Femur (tissue), 1 donor: ENCODE data around the gene MGLL.

ENCODE experiments used
- DNase-seq: peaks from one replicate; pipeline ENCODE4 v3.0.0-alpha.2; 2017

The MGLL gene

DNA sequence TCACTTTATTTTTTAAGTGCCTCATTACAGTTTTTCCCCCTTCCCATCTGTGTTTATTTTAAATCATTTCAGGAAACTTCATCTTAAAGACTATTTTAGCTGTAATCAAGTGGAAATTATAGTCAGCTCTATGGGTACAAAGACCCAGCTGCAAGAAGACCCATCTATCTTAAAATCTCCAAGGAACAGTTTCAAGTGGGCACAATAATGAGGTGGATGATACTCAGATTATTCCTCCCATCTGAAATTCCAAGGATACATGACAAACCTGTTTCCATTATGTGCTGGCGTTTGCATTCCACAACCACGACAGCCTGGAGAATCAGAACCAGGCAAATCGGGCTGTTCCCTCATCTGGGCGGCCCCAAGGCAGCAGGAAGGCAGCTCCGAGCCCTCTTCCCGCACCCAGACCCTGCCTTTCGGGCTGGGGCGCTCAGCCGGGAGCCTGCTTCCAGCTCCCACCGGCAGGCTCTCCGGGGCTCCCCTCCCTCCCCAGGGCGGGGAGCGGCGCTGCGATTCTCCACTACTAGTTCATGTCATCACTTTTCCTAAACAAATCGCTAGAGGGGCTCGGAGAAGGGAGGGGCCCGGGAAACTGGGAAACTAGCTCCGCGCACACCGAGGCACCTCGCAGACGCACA is at the start of gene MGLL:
Gene MGLL (minus strand): TSS at position 475 of the 641 bp plus-strand sequence. CDS start 197 bp downstream, at position 278.
- DNase-seq, result no peak

DNA sequence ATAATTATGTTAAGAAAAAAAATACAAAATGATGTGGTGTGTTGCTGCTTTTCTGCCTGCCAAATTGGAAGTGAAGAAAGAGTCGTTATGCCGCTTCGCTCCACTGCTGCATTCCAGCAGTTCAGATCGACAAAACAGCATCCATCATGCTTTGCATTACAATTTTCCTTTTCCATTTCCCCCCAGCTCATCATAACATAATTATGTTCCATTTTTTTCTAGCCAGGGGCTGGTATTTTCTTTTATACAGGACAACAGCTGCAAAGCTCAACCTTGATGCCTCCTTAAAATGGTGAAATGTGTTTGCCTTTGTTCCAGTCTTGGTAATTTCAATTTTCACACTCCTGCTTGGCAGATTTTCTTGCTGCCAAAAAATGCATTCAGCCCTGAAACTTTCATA is 47.8 kb upstream of the MGLL start:
- DNase-seq, result no peak

DNA sequence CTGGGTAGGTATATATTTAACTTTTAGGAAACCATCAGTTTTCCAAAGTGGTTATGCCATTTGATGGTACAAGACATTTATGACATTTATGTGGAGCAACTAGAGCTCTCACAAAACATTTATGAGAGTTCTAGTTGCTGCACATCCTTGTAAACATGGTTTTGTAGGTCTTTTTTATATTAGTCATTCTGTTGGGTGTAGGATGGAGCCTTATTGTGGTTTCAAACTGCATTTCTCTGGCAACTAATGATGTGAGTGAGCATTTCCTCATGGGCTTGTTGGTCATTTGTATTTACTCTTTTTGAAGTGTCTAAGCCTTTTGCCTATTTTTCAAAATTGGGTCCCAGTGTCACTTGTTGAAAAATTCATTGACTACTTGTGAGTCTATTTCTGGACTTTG is 45.7 kb upstream of the MGLL start:
- no peak for DNase-seq

DNA sequence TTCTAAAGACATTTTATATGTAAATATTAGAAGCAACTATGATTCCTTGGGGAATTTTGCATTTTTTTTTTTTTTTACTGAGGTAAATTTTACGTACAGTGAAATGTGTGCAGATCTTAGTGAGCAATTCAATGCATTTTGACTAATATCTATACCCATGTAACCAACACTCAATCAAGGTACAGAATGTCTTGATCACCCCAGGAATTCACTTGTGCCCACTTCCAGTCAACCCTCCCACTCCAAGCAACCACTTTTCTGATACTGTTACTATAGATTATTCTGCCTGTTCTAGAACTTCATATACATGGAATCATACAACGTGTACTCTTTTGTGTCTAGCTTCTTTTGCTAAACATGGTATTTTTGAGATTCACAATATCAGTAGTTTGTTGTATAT is 45.1 kb upstream of the MGLL start:
- no peak for DNase-seq

DNA sequence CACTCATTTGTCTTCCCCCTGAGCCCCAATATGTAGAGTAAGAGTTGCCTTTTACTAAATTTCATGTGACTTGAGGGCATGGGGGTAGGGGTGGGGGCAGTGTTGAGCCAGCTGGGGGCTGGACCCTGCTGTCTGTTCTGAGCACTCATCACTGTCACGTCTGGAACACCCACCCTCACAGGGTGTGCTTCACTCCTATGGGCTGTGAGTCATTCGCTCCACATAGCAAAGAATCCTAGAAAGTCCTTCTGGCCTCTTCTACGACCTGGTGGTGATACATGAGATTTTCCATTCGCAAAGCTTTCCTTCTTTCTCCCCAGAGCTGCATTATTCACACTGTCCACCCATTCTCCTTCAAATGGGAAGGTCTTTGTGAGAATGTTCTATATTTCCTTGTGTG is 43.6 kb upstream of the MGLL start:
- DNase-seq, result no peak

DNA sequence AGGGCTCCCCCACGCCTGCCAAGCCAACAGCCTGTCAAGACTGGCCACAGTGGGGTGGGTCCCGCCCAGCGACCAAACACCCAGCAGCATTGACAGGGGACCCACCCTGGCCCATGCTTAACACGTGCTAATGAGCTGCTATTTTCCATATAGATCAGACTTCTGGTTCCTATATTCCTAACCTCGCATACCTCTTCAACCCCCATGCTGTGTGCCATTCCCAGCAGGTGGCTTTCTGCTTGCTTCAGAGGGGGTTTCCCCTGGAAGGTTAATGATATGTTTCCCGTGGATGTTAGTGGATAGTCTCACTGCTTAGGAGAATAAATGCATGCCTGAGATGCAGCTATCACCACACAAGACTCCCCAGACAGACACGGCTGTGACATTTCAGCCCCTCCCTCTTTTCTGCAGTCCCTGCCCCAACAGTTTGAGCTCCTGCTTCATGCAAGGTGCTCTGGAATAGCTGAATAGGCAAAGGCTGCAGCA is 37.9 kb upstream of the MGLL start:
- DNase-seq, result no peak

DNA sequence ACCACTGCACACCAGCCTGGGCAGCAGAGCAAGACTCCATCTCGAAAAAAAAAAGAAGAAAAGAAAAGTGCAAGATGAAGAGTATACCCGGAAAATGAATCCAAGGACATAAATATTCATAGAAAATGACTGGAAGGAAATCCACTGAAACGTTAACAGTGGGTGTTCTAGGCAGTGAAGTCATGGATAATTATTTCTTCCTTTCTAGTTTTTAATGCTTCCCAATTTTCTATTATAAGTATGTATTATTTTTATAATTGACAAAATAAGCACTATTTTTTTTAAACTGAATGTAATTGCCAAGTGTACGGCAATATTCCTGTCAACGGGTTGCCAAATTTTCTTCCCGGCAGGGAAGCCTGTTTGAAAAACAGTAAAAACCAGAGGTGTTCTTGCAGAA is 37.4 kb upstream of the MGLL start:
- DNase-seq, result no peak

DNA sequence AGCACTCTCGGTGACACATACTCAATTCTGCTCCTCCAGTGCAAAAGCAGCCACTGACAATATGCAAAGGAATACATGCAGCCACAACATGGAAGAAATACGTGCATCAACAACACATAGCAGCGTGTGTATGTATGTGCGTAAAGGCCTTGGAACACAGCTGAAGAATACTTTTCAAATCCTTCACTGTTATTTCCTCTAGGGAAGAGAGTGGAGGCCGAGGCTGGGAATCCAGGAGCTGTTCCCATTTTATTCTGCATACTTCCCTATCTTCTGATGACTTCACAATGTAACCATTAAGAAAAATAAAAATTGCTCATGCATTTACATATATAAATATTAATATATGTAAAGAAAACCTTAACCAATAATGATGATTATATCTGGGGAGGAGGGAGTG is 36.6 kb upstream of the MGLL start:
- DNase-seq, result no peak

DNA sequence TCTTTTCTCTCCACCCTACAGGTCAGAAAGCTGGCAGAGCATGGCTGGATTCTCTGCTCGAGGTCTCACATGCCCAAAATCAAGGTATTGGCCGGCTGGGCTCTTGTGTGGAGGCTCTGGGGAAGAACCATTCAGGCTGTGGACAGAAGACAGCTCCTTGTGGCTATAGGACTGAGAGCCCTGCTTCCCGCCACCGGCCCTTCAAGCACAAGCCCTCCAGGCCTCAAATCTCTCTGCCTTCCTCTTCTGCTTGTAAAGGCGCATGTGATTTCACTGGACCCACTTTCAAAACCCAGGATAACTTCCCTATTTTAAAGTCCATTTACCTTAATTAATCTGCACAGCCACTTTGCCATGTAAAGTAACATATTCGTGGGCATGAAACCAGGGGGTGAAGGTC is 36.2 kb upstream of the MGLL start:
- DNase-seq, result no peak

DNA sequence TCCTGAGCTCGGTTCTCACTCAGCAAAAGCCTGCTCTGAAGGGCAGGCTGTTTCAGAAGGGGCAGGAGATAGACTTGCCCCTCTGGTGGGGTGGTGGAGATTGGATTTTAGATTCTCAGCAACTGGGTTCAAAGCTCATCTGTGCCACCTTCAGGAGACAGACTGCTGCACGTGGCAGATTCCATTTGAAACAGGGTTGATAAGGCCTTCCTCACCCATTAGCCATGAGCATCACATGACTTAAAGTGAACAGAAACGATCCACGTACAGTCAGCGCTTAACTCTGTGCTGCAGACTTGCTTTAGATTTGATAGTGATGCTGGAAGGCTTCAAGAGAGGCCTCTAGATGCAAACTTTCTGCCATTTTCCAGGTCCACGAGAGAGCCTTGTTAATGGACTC is 35.0 kb upstream of the MGLL start:
- DNase-seq, result no peak

DNA sequence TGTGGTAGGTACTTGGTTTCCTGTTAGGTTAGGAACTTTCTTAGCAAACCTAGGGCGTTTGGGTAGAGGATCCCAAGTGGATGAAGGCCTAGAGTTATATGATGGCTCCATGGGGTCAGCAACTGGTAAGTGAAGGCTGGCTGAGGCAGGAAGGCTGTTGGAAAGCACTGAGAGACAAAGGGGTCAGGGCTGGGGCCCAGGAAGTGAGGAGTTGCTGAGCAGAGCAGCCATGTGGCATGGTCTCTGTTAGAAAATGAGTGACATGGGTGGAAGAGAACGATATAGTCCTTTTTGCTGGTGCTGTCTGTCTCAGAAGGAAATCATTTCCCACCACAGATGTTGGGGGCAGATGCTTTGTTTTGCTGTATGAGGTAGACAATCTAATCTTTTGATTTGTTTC is 34.5 kb upstream of the MGLL start:
- DNase-seq, result no peak

DNA sequence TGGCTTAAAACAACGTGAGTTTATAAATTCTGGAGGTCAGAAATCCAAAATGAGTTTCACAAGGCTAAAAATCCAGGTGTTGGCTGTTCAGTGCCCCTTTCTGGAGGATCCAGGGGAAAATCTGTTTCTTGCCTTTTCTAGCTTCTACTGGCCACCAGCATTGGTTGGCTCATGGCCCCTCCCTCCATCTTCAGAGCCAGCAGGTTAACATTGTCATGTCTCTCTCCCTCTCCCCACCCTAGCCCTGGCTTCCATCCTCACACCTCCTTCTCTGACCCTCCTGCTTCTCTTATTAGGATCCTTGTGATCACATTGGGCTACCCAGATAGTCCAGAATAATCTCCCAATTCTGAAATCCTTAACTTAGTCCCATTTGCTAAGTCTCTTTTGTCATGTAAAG is 32.9 kb upstream of the MGLL start:
- no peak for DNase-seq

DNA sequence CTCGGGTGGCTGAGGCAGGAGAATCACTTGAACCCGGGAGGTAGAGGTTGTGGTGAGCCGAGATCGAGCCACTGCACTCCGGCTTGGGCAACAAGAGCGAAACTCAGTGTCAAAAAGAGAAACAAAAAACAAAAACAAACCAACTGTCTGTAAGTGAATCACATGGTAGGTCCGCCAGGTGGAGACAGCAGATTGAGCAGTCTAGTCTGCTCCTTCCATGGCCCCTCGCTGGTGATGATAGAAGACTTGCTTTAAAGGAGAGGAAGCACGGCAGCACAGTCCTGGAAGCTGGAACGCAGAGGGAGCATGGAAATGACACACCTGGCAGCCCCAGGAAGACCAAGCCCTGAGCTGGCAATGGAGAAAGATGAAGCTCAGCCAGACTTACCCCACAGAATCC is 31.4 kb upstream of the MGLL start:
- DNase-seq, result no peak

DNA sequence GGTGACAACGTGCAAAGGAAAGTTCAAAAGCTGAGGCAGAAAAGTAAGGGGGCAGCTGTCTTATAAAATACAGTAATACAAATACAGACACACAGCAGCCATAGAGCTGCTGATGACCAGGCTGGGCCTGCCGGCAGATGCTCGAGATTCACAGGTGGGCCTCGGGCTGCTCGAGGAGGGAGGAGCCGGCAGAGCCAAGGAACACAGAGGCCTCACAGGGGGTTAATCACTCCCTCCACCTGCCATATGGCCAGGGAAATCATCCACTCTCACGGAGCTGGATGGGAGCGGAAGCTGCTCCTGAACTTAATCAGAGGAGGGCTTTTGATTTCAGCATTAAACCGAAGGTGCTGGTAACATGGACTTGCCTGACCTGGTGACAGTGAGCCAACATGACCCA is 29.6 kb upstream of the MGLL start:
- DNase-seq, result no peak

DNA sequence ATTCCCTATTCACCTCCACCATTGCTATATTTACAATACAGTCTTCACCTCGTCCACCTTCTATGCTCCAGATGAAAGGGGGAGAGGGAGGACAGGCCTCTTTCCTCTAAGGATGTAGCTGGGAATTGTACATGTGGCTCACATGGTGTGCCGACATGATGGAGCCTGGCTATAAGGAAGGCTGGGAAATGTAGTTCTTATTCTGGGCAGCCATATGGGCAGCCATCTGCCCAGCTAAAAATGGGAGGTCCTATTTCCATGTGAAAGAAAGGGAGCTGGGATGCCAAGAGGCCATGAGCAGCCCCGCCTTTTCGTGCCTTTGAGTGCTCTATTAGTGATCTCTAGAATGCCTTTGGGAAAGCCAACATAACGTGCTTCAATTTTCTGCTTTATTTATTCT is 27.1 kb upstream of the MGLL start:
- no peak for DNase-seq

DNA sequence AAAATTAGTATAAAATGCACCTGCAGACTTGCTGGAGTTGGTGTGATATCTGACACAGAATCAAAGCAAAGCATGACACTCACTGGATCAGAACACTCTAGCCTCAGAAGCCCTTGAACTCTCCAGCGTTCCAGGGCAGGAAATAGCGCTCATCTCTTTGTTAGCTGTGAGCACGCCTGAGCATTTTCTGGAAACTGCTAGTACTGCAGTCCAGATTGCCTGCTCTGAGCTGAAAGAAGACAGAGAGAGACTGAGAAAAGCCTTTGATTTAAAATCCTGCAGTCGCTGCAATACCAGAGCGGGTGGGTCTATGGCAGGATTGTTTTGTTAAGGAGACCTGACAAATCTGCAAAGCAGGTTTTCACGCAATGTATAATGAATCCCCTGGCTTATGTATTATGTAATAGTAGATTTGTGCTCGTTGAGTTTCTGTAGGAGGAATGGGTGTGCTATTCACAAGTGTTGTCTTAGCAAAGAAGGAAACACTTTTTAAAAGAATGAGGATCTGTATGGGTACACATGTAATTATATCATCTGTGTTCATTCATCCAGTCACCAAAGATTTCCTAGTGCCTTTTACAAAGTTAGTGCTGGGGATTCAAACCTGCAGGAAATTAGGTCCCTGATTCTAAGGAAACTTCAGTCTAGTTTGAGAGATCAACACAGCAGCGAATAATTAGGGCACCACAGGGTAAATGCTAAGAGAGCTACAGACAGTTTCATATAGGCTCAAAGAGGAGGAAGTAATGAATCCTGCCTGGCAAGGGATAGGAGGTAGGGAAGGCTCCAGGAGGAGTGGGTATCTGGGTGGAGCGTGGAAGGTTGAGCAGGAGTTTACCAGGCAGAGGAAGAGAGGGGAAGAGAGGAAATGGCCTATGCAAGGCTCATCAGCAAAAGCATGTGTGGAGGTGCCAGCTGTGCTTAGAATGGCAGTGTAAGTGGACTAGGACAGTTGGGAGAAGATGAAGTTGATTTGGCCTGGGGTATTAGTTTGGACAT is 26.1 kb upstream of the MGLL start:
- DNase-seq, result peak; percentile 48

DNA sequence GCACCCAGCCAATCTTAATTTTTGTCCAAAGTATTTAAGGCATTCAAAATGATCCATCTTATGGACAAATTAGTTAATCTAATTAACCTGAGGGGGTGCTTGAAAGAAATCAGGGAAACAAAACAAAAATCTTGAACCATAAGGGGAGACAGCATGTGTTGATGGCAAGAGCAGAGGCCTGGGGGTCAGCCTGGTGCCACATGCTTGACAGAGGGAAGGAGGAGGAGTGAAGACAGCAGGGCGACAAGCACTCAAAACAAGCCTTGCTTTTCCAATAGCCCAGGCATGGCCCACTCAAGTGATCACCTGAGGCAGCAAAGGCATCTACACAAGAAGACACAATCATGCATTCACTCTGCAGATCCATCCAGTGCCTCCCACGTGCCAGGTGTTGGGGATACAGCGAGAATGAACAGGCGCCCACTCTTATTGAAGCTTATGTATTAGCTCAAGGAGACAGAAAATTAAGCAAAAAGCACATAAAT is 25.0 kb upstream of the MGLL start:
- DNase-seq, result no peak

DNA sequence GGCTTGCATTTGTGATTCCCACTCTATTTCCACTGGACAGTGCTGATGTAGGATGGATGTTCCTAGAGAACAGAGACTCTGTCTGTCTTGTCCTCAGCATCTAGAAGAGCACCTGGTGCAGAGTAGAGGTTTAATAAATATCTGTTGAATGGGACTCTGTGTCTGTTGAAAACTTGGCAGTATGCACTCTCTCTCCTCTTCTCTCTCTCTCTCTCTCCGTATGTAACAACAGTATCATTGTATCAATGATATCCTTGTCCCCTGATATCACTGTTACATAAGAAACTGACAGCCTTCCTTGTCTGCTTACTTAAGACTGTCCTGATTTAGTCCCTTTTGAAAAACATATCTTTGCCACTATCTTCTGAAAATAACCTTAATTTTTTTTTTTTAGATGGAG is 24.3 kb upstream of the MGLL start:
- DNase-seq, result no peak

DNA sequence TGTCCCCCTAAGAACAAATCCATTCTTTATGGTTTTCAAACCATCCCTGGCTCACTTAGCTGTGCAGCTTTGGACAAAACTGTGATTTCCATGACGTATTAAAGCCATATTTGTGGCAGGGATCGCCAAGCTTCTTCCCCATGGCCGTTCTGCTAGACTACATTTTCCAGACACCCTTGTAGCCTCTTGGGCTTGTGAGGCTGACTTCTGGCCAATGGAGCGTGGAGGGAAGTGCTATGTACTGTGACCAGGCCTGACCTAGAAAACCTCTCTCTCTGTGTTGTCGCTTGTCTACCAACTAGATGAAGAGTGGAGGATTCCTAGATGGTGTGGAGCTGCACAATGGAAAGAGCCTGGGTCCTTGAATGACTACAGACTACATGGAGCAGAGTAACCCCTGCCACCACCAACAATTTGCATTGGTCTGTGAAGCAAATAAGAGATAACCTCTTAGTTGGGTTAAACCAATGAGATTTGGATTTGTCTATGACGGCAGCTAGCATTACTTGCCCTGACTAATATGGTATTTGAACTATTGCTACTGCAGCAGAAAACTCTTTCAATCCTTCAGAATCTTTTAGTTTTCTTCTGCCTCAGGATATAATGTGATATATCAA is 22.1 kb upstream of the MGLL start:
- no peak for DNase-seq

DNA sequence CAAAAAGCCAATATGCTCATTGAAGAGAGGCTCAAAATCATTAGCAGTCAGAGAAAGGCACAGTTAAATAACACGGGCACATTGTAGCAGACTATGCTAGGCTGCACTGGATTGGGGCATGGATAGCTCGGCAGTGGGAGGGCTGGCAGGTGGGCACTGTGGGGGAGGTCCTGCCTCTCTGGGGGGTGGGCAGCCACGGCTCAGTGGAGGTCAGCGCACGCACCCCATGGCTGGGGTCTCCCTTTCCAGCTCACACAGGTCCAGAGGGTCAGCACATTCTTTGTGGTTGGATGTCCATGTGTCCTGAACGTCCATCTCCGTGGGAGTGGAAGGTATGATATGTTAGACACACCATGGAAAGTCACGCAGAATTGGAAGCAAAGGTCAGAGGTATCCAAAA is 18.4 kb upstream of the MGLL start:
- no peak for DNase-seq

DNA sequence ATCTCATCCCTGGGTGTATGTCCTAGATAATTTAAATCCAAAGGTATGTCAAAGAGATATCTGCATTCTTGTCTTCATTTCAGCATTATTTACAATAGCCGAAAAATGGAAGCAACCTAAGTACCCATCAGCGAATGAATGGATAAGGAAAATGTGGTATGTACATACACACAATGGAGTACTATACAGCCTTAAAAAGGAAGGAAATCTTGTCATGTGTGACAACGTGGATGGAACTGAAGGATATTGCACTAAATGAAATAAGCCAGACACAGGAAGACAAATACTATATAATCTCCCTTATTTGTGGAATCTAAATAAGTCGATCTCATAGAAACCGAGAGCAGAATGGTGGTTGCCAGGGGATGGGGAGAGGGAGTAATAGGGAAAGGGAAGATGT is 16.8 kb upstream of the MGLL start:
- no peak for DNase-seq

DNA sequence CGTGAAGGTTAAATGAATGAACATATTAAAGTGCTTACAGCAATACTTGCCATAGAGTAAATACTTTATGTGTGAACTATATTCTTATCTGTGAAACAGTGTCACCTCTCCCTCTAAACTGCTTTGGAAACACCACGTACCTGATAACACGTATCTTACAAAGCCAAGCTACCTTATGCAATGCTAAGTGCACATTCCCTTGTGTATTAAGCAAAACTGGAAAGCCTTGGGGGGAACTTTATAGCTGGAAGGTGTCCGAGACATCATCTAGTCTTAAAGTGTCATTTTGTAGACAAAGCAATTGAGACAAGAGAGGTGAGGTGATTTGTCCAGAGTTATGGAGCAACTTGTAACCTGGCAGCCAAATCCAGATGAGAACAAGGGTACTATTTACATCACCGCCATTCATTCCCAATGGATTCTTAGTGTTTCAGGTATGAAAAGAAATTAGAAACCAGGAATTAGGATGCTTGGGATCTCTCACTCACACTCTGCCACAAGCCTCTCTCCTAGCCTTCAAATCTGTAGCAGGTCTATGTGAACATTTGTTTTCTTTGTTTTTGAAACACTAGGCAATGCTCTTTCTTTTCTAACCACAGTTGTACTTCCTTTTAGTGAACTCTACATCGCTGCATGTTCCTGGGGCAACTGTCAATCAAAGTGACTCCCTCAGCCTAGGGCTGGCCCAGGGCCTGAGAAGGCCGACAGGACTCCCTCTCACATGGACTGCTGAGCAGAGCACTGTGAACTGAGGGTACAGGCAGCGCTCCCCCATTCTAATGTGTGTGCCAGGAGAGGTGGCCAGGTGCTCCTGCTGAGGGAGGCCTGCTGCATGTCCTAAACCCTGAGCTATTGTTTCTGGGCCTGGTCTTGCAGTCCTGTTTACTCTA is 13.9 kb upstream of the MGLL start:
- no peak for DNase-seq

DNA sequence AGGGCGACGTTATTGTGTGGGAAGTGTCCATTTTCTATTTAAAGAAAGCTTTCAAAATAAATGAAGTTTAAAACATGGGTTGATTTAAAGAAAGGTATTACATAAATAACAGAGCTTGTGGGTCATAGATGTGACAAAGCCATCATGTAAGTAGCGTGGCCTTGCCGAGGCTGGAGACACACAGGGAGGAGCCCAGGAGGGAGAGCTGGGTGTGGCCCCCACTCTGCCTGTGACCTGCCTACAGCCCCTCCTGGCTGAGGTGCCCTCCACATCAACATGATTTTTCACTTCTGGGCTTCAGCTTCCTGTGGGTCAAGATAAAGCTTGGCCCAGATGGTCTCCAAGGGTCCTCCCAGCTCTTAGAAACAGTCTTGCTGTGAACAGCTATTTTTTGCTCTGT is 12.5 kb upstream of the MGLL start:
- DNase-seq, result no peak
